ENCODE measurements around the gene SLC6A11.

DNA sequence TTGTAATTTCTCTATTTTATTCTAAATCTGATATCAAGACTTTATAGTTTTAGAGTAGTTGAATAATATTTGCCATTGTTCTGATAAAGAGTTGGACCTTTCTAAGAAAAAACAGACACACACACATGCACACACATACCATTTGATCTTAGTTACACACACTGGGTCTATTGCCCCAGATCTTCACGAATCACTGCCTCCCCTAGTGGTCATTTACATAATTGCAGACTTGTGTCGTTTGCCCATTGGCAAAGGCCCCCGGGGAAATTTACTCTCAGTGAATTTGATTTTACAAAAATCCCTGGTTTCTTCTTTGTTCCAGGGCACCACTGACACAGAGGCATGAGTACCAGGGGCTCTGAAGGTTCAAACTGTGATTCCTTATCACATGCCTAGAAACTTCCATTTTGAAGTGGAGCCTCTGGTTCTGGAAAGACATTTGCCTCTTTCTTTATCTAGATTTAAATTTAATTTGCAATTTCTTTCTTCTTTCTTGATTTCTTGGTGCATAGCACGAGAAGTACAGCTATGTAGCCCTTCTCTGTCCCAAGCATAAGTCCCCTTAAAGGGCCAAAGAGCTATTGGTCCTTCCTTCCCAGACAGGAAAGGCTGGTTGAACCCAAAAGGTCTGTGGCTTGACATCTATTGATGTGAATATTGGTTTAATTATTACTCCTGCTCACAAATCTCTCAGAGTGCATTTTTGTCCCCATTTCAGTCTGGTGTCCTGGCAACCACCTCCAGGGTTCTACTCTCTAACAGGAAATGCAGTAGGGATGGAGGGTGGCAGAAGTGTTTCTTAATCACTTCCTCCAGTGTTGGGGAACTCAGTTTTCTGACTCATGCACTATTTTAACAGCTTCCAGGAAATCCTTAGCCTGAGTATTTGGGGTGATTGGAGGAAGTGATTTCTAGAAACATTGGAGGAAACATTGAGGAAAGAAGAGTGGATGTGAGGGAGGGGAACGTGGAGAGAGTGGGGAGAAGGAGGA is 32.4 kb upstream of the SLC6A11 start:
- TF ChIP-seq ZNF382 (CRISPR knock-in tag; IDR thresholded peaks at IDR 0.05; ENCODE audit: borderline replicate concordance) (no peak), RARA (CRISPR knock-in tag; IDR thresholded peaks at IDR 0.05) (no peak), PTBP1 (IDR thresholded peaks at IDR 0.05; ENCODE audit: low read depth, low read length, poor library complexity, severe bottlenecking) (no peak), ZNF124 (CRISPR knock-in tag; IDR thresholded peaks at IDR 0.05) (no peak)
- TF ChIP-seq, protein P1, sequence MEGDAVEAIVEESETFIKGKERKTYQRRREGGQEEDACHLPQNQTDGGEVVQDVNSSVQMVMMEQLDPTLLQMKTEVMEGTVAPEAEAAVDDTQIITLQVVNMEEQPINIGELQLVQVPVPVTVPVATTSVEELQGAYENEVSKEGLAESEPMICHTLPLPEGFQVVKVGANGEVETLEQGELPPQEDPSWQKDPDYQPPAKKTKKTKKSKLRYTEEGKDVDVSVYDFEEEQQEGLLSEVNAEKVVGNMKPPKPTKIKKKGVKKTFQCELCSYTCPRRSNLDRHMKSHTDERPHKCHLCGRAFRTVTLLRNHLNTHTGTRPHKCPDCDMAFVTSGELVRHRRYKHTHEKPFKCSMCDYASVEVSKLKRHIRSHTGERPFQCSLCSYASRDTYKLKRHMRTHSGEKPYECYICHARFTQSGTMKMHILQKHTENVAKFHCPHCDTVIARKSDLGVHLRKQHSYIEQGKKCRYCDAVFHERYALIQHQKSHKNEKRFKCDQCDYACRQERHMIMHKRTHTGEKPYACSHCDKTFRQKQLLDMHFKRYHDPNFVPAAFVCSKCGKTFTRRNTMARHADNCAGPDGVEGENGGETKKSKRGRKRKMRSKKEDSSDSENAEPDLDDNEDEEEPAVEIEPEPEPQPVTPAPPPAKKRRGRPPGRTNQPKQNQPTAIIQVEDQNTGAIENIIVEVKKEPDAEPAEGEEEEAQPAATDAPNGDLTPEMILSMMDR (CRISPR knock-in tag; IDR thresholded peaks at IDR 0.05), result peak; percentile 59

Measured in HepG2 (cell line).